Gastrocnemius medialis (tissue), 4 donors: ENCODE data around the gene CLMP. TPM values are rescaled to one million over a fixed set of nuclear protein-coding genes. Genes with fewer than 3 reads are reported as not detected.

Source experiments
- ATAC-seq, 2 donors: fragments of 150-250 bp; one replicate each; pipeline ENCODE4 v1.9.1; 2016
- DNase-seq, 2 donors: peaks; one replicate each; pipeline ENCODE4 v3.0.0-alpha.2; 2019
- H3K27ac ChIP-seq, 4 donors: fragments of 200-600 bp; sonication (generic); 1 replicate in 1 of 4; 2 replicates in 3 of 4; pipeline ENCODE4 v1.5.1; 2016 to 2018; ENCODE audit warnings: mild to moderate bottlenecking in 2 of 4, moderate library complexity in 1 of 4
- H3K27me3 ChIP-seq, 3 donors: fragments of 200-600 bp; sonication (generic) in 2 of 3; 1 replicate in 1 of 3; 2 replicates in 2 of 3; pipeline versions ENCODE4 v1.5.1 to v1.6.0; 2016 to 2019; ENCODE audit warnings: mild to moderate bottlenecking in 1 of 3, moderate library complexity in 1 of 3
- H3K36me3 ChIP-seq, 2 donors: fragments of 200-600 bp; sonication (generic) in 1 of 2; one replicate each; pipeline ENCODE4 v1.5.1; 2017 to 2018
- H3K4me1 ChIP-seq, 2 donors: fragments of 200-600 bp; sonication (generic) in 1 of 2; one replicate each; pipeline ENCODE4 v1.5.1; 2016 to 2017; ENCODE audit warnings: mild to moderate bottlenecking in 2 of 2
- H3K4me3 ChIP-seq, 4 donors: fragments of 200-600 bp; sonication (generic) in 3 of 4; 1 replicate in 1 of 4; 2 replicates in 3 of 4; pipeline ENCODE4 v1.5.1; 2016 to 2019; ENCODE audit warnings: mild to moderate bottlenecking in 2 of 4
- H3K9me3 ChIP-seq, 3 donors: fragments of 200-600 bp; sonication (generic) in 2 of 3; 1 replicate in 1 of 3; 2 replicates in 2 of 3; pipeline ENCODE4 v1.5.1; 2016 to 2019
- POLR2A ChIP-seq, 2 donors: fragments of 450-650 bp; IDR thresholded peaks; one replicate each; pipeline ENCODE4 v1.6.1; 2017; ENCODE audit warnings: antibody characterized with exemption in 2 of 2, mild to moderate bottlenecking in 2 of 2, moderate library complexity in 2 of 2
- in situ Hi-C, 4 donors: fragments of 200-750 bp; cut with MboI; loops; one replicate each; pipeline versions ENCODE4 v1.15.0 to v1.8.0; 2017; ENCODE audit warnings: low sequenced_read_pairs in 4 of 4
- intact Hi-C: fragments of 100-400 bp; cut with DNase I; formaldehyde crosslinking; loops from one replicate; pipeline ENCODE4 v1.15.1; 2023; ENCODE audit warnings: low total_unique reads
- total RNA-seq, 4 donors: library from RNA; depleted of rRNA; stranded (reverse); fragments of >200 nt; gene quantifications; one replicate each; pipeline versions ENCODE4 v1.1.0 to v1.2.3, GENCODE V29; 2016
- TF ChIP-seq, protein P1 (sequence below), 5 experiments: fragments of 450-650 bp in 3 of 5; fragments of 200-600 bp in 2 of 5; sonication (generic) in 2 of 5; IDR thresholded peaks in 4 of 5; conservative IDR thresholded peaks in 1 of 5; 1 replicate in 4 of 5; 2 replicates in 1 of 5; pipeline ENCODE4 v1.5.1; 2016 to 2019; ENCODE audit warnings: antibody characterized with exemption in 5 of 5, mild to moderate bottlenecking in 3 of 5, moderate library complexity in 3 of 5

Gene CLMP
- total RNA-seq, 4 donors from 2014 or later, result 2.3 to 12.5 (median 4.4) TPM

DNA sequence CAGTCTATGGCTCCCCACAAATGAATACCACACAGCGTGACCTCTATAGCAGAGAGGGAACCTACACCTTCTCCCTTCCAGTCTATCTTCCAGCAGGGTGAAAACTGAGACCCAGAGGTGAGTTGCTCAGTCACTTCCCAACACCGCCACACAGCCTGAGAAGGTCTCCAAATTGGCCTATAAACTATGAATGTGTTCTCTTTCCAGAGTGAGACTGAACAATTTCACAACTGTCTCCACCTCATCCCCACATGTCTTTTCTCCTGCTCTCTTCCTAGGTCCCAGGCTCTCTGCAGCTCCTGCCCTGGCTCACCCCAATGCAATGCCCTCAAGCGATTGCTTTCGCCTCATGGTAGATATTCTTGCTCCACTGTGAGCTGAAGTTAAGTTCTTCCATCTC is 14.0 kb downstream of the CLMP start:
- H3K9me3 ChIP-seq, result no peaks in the 10 kb centered on the region
- H3K4me3 ChIP-seq, result no peak overlapping the region
- H3K4me1 ChIP-seq, result no peaks in the 10 kb centered on the region
- TF ChIP-seq, protein P1, sequence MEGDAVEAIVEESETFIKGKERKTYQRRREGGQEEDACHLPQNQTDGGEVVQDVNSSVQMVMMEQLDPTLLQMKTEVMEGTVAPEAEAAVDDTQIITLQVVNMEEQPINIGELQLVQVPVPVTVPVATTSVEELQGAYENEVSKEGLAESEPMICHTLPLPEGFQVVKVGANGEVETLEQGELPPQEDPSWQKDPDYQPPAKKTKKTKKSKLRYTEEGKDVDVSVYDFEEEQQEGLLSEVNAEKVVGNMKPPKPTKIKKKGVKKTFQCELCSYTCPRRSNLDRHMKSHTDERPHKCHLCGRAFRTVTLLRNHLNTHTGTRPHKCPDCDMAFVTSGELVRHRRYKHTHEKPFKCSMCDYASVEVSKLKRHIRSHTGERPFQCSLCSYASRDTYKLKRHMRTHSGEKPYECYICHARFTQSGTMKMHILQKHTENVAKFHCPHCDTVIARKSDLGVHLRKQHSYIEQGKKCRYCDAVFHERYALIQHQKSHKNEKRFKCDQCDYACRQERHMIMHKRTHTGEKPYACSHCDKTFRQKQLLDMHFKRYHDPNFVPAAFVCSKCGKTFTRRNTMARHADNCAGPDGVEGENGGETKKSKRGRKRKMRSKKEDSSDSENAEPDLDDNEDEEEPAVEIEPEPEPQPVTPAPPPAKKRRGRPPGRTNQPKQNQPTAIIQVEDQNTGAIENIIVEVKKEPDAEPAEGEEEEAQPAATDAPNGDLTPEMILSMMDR (IDR thresholded peaks at IDR 0.05 in 4 of 5, conservative IDR thresholded peaks at IDR 0.05 in 1 of 5), result no peak
- no peak for TF ChIP-seq POLR2A (IDR thresholded peaks at IDR 0.05)
- peaks cover 5 to 11% (median 10%) of the 10 kb centered on the region in 3 donors for H3K27me3 ChIP-seq
- H3K36me3 ChIP-seq, result no peaks in the 10 kb centered on the region
- intact Hi-C loops, result no loop called here
- H3K27ac ChIP-seq, result no peak overlapping the region
- DNase-seq (no peak), ATAC-seq (no peak)
- in situ Hi-C loops, result no loop called here

DNA sequence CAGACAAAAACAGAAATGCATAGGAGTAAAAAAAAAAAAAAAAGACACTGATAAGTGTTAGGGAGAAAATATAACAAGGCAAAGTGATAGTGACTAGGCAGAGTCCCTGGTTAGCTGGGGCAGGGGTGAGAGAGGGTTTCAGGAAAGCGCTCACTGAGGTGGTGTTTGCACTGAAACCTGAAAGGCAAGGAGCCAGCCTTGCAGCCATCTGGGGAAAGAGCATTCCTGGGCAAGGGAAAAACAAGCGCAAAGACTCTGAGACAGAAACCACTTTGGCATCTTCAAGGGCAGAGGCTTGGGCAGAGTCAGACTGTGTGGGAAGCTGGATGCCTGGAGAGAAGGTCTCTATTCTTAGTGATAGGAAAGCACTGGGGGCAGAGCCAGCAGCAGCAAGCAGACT is 14.5 kb downstream of the CLMP start:
- Histone ChIP-seq H3K4me1 (no peaks in the 10 kb centered on the region), H3K27ac (no peak overlapping the region), H3K9me3 (no peaks in the 10 kb centered on the region), H3K4me3 (no peak overlapping the region), H3K36me3 (no peaks in the 10 kb centered on the region), H3K27me3 (peaks cover 5 to 9% (median 9%) of the 10 kb centered on the region in 3 donors)
- intact Hi-C loops (no loop called here), in situ Hi-C loops (no loop called here)
- ATAC-seq, result no peak
- no peak for TF ChIP-seq POLR2A (IDR thresholded peaks at IDR 0.05)
- TF ChIP-seq, protein P1 (IDR thresholded peaks at IDR 0.05 in 4 of 5, conservative IDR thresholded peaks at IDR 0.05 in 1 of 5), result no peak
- no peak for DNase-seq

DNA sequence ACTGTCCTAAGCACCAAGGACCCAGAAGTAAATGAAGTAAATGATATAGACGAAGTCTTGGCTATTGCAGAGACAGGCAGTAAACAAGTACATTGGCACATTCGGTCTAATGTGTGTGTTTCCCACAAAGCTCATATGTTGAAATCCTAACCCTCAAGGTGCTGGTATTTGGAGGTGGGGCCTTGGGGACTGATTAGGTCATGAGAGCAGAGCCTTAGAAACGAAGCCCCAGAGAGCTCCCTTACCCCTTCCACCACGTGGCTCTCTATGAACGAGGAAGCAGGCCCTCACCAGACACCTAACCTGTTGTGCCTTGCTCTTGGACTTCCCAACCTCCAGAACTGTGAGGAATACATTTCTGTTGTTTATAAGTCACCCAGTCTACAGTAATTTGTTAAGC is 14.9 kb downstream of the CLMP start:
- H3K9me3 ChIP-seq, result no peaks in the 10 kb centered on the region
- no peak overlapping the region for H3K4me3 ChIP-seq
- H3K27me3 ChIP-seq, result peaks cover 5 to 9% (median 9%) of the 10 kb centered on the region in 3 donors
- H3K27ac ChIP-seq, result no peak overlapping the region
- TF ChIP-seq, protein P1 (IDR thresholded peaks at IDR 0.05 in 4 of 5, conservative IDR thresholded peaks at IDR 0.05 in 1 of 5), result no peak
- no peak for TF ChIP-seq POLR2A (IDR thresholded peaks at IDR 0.05)
- peaks cover 0 to 4% of the 10 kb centered on the region in 2 donors for H3K4me1 ChIP-seq
- in situ Hi-C loops, result no loop called here
- ATAC-seq (no peak), DNase-seq (no peak)
- intact Hi-C loops, result no loop called here
- no peaks in the 10 kb centered on the region for H3K36me3 ChIP-seq

DNA sequence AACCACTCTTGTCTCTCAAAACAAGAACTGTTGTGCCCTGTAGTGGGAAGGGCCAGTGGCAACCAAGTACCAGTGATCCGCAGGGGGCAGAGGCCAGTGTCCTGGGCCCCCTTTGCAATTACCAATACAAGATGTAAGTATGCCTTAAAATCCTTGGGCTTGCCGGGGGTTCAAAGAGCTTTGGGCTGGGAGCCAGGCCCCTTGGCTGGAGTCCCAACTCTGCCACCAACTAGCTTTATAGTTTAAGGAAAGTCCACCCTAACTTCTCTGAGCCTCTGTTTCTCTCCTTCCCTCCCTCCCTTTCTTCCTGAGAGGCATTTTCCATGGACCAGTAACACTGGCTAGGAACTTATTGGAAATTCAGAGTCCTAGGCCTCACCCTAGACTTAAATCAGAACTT is 15.5 kb downstream of the CLMP start:
- in situ Hi-C loops, result no loop called here
- Histone ChIP-seq H3K4me3 (no peak overlapping the region), H3K27ac (no peak overlapping the region), H3K4me1 (peaks cover 0 to 6% of the 10 kb centered on the region in 2 donors), H3K9me3 (no peaks in the 10 kb centered on the region), H3K27me3 (peaks cover 3 to 9% (median 4%) of the 10 kb centered on the region in 3 donors), H3K36me3 (no peaks in the 10 kb centered on the region)
- DNase-seq, result no peak
- TF ChIP-seq POLR2A (IDR thresholded peaks at IDR 0.05), result no peak
- TF ChIP-seq, protein P1 (IDR thresholded peaks at IDR 0.05 in 4 of 5, conservative IDR thresholded peaks at IDR 0.05 in 1 of 5), result no peak
- no peak for ATAC-seq
- intact Hi-C loops, result no loop called here

DNA sequence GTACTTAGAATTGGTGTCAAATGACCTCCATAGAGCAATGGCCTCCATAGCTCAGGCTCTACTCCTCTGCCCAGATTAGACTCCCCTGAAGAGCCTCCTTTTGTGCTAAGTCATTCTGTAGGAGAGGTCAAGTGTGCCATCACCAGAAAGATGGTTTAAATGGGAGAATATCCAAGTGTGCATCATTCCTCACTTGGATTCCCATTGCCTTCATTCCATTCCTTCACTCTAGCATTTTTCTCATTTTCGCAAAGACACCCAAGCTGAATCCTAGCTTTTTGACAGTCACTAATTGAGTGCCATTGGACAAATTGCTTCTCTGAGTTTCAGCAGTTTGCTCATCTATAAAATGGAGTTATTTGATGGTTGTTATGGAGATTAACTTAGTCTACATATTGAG is 16.9 kb downstream of the CLMP start:
- DNase-seq (no peak), ATAC-seq (no peak)
- in situ Hi-C loops, result no loop called here
- Histone ChIP-seq H3K4me3 (no peak overlapping the region), H3K36me3 (no peaks in the 10 kb centered on the region), H3K4me1 (peaks cover 0 to 6% of the 10 kb centered on the region in 2 donors), H3K27me3 (peaks cover 0 to 2% (median 0%) of the 10 kb centered on the region in 3 donors), H3K9me3 (no peaks in the 10 kb centered on the region), H3K27ac (no peak overlapping the region)
- no peak for TF ChIP-seq POLR2A (IDR thresholded peaks at IDR 0.05)
- TF ChIP-seq, protein P1 (IDR thresholded peaks at IDR 0.05 in 4 of 5, conservative IDR thresholded peaks at IDR 0.05 in 1 of 5), result no peak
- intact Hi-C loops, result no loop called here
